NCI-H1436 treated with DMSO at 0.1 percent for 48 hours (cell line): ENCODE data around the gene MAP4K4.
"Not testable (repeated sequence)": the region's sequence is repeated elsewhere in the genome, so short reads cannot be mapped to it uniquely, and the experiment has no call there.

Source experiments
- DNase-seq: peaks from one replicate; lab custom pipeline; 2025; lab: John Stamatoyannopoulos, UW

MAP4K4 gene

DNA sequence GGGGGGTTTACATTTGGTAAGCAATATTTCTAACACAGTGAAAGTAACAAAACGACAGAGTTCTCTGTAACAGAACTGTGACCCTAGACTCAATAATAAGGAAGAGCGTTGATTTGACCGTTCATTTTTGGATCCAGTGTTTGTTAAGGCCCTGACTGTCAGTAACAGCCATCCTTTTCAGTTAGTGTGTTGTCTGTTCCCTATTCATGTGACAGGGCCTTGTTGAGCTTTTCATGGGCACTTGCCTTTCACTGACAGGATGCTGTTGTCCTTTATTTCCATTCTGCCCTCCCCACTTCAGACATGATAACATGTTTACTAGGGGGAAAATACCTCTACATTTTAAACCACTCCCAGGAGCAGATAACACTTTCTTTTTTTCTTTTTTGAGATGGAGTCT lies 45.8 kb downstream of the MAP4K4 start:
- DNase-seq = no peak

DNA sequence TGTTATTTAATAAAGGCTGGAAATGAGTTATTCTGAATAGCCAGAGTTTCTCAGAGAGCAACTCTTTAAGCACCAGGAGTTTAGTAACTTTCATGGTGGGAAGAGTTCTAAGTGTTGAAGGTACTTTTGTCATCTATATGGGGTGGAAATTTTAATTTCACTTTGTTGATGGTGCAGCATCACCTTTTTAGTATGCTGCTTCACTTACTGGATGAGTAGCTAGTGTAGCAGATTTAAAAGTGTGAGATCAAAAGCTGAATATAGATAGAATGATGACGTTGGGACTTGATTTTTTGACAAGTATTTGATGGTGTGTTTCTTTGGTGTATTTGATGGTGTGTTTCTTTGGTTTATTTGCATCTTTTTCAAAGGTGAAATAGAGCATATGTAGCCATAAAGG lies 47.3 kb downstream of the MAP4K4 start:
- DNase-seq = no peak

GRCh38 chr2:101745711-101746694 lies 48.5 kb downstream of the MAP4K4 start:
- no peak for DNase-seq

GRCh38 chr2:101748000-101748399 lies 50.5 kb downstream of the MAP4K4 start:
- DNase-seq = no peak

DNA sequence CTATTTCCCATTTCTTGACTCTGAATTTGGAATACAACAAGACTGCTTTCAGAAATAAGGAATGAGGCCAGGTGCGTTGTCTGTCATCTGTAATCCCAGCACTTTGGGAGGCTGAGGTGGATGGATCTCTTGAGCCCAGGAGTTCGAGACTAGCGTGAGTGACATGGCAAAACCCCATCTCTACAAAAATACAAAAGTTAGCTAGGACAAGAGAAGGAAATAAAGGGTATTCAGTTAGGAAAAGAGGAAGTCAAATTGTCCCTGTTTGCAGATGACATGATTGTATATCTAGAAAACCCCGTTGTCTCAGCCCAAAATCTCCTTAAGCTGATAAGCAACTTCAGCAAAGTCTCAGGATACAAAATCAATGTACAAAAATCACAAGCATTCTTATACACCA lies 51.0 kb downstream of the MAP4K4 start:
- not testable (repeated sequence) for DNase-seq

DNA sequence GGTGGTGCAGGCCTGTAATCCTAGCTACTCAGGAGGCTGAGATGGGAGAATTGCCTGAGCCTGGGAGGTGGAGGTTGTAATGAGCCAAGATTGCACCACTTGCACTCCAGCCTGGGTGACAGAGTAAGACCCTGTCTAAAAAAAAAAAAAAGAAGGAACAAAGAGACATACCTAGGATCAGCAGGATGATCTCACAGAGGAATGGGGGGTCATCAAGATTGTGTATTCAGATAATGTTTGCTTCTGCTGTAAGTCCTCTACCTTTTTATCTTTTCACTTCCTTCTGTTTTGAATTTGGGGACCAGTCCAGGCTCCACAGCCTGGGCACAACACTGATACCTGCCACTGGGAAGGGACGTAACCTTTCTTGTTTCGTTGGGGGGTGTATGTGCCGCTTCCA lies 53.2 kb downstream of the MAP4K4 start:
- DNase-seq = no peak

- DNase-seq = no peak
Measured at GRCh38 chr2:101751276-101751815, 53.8 kb downstream of the MAP4K4 start.

GRCh38 chr2:101751875-101752619 lies 54.5 kb downstream of the MAP4K4 start:
- DNase-seq = no peak

DNA sequence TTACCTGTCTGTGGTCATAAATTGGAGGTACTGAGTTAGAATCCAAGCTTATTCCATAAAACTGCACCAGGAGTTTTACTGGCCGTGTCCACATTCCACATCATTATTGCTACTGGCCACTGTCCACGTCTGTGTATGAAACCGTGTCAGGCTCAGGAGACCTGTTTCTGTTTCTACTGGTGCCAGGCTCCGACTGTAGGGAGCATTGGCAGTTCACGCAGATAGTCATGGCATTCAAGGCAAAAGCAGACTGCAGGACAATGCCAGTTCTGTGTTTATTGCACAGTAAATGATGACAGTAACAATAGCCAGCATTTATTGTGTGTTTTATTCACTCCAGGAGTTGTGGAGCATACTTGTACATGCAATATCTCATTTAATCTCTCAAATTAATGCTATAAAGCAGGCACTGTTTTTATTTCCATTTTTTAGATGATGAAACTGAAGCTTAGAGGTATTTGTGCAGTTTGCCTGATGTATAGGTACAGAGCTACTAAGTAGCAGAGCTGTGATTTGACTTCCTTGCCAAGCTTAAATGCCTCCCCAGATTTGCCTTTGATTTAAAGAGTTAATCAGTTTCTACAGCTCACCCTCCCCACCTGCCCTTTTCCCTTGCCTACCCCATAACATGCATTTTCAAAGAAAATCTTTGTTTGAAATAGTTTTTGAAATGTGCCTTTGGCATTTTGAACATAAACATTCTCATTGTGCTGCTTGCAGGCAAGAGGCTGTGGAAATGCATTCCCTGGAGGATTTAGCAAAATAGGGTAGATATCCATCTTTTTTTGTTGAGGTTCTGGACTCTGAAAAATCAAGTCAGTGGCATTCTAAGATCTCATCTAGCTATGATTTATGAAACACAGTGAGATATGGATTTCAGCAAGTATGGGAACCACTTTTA lies 55.5 kb downstream of the MAP4K4 start:
- no peak for DNase-seq

DNA sequence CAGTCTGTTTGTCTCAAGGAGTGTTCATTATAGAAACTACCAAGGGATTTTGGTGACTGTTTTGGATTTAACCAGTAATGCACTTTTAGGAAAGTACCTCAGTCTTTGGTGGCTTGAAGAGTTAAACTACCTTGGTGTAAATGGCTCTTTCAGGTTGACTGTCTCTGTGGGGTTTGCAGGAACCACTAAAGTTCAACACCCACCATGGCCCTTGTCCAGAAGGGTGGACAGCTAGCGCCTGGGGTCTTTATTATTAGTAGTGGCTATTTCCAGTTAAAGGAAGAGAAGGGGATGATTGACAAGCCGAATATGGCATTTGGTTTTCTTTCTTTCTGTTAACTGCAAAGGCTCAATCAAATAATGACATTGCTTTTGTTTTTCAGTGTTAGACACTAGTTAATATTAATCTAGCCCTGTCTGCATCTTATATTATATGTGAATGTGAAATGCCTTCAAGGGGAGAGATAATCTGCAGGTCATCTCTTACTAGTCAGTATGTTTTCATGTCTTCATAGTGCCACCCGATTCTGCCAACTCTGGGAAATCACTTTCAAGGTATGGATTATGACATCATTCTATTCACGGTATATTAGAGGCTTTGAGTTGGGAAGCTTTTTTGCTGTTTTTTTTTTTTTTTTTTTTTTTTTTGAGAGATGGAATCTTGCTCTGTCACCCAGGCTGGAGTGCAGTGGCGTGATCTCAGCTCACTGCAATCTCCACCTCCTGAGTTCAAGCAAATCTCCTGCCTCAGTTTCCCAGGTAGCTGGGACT lies 56.4 kb downstream of the MAP4K4 start:
- no peak for DNase-seq

DNA sequence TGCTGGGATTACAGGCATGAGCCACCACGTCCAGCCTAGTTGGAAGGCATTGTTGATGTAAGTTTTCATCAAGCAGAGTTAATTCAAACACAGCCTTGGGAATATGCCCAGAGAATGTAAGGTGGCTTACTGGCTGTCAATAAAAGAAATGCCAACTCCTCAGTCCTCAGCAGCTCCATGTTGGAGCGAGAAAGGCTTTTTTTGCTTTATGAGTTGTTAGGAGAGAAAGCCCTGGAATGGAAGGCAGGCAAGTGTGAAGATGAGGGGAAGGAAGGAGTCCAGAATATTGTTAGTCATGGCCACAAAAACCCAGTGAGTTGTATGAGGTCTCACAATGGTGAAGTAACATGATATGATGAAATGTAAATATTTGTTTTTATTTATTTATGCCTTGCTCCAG lies 57.1 kb downstream of the MAP4K4 start:
- DNase-seq = no peak

DNA sequence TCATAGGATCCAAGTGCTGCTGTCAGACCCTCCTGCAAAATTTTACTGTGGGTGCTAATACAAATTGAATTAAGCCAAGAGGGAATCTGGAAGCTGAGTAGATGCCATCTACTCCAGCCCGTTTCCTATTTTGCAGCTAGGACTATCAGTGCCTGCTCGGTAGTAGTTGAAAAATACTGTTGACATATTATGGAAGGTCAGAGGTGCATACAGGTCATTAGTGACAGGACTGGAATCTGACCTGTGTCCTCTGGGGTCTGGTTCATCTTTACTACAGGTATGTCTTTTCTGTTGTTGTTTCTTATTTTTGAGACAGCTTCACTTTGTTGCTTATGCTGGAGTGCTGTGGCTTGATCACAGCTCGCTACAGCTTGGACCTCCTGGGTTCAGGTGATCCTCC lies 58.8 kb downstream of the MAP4K4 start:
- DNase-seq = no peak

DNA sequence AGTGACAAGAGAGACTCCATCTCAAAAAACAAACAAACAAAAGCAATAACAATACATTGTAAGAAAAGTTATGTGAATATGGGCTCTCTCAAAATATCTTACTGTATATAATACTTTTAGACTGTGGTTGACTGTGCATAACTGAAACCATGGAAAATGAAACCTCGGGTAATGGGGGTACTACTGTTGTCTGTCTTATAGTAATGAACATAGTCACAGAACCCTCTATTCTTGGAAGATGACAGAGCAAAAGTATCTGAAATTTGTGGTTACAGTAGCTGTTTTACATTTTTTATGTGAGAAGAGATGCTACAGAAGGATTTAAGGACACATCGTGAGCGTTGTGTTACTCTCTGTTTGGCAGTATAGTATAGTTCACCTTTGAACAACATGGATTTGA lies 60.5 kb downstream of the MAP4K4 start:
- no peak for DNase-seq

GRCh38 chr2:101759162-101759561 lies 61.7 kb downstream of the MAP4K4 start:
- no peak for DNase-seq

DNA sequence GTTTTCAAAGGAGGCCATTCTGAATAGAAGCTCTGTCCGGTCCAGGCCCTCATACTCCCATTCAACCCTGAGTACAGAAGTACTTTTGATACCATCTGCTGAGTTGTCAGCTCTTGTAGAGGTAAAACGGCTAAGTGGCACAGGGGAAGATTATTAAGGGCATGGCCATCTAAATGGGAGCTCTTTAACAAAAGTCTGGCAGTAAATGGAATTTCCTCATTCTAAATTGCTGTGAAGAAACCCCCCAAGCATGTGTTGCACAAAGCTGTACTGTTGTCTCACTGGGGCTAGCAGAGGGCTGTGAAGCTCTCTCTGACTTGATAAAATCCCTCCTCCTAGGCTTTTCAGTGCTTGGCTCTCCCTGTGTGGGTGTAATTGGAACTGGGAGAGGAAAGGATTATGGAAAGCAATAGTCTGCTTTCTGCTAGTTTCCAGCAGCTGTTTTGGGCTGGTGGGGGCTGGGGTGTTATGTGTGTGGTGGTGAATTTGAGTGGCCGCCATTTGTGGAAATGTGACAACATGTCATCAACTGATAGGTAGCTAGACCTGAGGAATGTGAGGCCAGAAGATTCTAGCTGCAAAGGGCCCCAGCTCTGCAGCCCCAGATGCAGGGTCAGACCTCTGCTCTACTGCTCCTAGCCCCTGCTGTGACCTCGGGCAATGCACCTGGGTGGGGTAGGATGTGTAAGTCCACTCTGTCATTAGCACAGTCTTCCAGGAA lies 65.1 kb downstream of the MAP4K4 start:
- no peak for DNase-seq

- no peak for DNase-seq
Measured at GRCh38 chr2:101763496-101764333, 66.2 kb downstream of the MAP4K4 start.

- no peak for DNase-seq
Measured at GRCh38 chr2:101766337-101766736, 68.8 kb downstream of the MAP4K4 start.

DNA sequence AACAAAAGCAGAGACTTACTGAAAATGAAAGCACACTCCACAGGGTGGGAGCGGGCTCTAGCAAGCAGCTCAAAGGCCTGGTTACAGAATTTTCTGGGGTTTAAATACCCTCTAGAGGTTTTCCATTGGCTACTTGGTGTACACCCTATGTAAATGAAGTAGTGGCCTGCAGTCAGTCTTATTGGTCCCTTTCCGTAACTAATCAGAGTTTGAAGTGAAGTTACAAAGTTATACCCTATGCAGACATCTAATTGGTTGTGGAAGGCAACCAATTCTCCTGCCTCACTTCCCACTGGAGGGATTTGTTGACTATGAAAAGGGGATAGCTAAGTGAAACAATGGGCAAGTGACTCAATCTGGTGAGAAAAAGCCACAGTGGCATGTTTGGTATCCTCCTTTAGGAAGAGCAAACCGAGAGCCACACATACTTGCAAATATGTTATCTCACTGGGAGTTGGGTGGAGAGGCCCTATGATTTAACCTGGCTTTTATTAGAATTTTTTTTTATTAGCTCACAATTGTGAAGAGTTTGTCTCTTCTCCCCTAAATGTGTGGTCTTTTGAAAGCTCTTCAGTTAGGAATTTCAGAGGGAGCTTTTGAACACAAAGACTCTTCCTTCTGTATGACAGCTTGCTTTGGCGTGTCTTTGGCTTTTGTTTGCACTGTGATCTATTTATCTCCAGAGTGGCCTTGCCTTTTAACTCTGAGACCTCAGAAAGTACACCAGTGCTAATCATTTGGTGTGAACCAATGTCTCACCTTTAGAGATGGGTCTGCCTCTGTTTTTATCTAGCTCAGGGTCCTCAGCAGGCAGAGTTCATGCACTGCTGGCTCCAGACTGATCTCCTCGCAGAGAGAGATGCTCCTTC lies 69.6 kb downstream of the MAP4K4 start:
- no peak for DNase-seq
